Activated CD8-positive, alpha-beta memory T cell treated with anti-CD3 and anti-CD28 coated beads for 24 hours (primary cell): Measurements from ENCODE around the gene OFD1.

Experiments used
- DNase-seq: peaks from one replicate; pipeline ENCODE4 v3.0.0-alpha.2; 2020

Gene OFD1

GRCh38 chrX:13803116-13803515 is 68.6 kb downstream of the OFD1 start:
- DNase-seq = no peak

GRCh38 chrX:13805241-13805640 is 70.7 kb downstream of the OFD1 start:
- no peak for DNase-seq

DNA sequence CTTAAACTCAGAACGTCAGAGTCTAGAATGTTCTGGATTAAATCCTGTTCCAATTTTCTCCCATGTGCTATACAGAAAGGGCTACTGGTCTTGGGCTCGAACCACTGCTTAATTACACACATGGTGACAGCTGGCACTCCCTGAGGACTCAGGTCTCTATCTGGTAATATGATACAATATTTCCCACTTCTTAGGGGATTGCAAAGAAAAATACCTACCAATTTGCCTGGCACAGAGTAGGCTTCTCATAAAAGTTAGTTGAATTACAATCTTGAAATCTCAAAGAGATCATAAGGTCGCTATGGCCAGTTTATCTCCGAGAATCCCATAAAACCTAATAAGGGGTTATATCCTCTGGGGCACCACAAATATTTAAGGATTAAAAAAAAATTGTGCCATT is 73.7 kb downstream of the OFD1 start:
- DNase-seq = no peak

GRCh38 chrX:13808865-13809264 is 74.3 kb downstream of the OFD1 start:
- DNase-seq = no peak

- no peak for DNase-seq
Observed at GRCh38 chrX:13815664-13816063, 81.1 kb downstream of the OFD1 start.

DNA sequence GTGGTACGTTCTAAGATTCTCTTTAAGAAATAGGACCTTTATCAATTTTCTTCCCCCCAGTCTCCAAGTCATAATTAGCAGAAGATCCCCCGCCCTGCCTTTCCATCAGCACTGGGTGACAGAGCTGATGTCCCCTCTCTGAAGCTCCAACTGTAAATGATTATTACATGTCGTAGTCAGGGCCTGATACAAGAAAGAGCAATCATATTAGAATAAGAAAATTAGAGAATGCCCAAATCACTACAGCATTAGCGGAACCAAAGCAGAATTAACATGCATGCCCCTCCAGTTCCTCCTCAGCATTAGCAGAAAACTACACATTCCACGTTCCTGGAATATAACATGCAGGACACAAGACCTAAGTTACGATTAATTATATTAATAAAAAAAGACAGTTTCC is 81.6 kb downstream of the OFD1 start:
- no peak for DNase-seq

GRCh38 chrX:13816643-13817627 is 82.4 kb downstream of the OFD1 start, which contains the start of gene GPM6B:
Gene GPM6B (minus strand): TSS chrX:13817093. CDS start chrX:13816904, 189 bp downstream.
- DNase-seq = no peak
